ENCODE data around the gene HSPA4L.

Gene HSPA4L

DNA sequence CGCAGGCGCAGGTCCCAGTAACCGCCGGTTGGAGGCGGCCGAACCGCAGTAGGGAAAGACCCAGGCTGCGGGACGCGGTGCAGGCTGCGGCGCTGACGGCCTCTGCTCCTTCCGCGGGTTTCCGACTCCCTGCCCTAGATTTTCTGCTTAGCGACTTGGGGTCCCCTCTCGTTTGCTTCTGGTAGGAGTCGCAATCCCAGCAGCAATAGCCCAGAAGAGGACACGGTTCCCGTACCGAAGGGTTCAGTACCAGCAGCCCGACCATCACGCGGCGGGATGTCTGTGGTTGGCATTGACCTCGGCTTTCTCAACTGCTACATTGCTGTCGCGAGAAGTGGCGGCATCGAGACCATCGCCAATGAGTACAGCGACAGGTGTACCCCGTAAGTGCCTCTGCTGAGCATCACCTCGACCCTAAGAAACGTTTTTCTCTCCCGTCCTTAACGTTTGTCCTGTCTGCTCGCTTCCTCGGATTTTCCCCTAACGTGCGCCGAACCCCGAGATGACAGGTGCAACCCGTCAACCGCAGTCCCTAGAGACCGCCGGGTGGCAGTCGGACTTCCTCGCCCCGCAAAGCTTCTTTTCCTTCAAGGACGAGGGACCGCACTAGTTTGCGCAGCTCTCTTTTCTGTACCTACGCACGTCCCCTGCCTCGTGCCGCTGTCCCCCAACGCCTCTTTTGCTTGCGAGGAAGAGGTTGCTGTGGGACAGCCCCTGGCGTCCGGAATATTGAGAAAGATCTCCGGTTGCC lies at the start of gene HSPA4L:
Gene HSPA4L (plus strand): TSS at position 48 of the 751 bp plus-strand sequence. CDS start 229 bp downstream, at position 277.
- DNase-seq (ENCODE audit: low read depth): no peak

- no peak for DNase-seq (ENCODE audit: low read depth)
Measured at GRCh38 chr4:127732623-127733328, 49.3 kb upstream of the HSPA4L start.

- DNase-seq (ENCODE audit: low read depth): no peak
Measured at GRCh38 chr4:127734976-127735375, 47.1 kb upstream of the HSPA4L start.

GRCh38 chr4:127737295-127737694 lies 44.8 kb upstream of the HSPA4L start:
- no peak for DNase-seq (ENCODE audit: low read depth)

DNA sequence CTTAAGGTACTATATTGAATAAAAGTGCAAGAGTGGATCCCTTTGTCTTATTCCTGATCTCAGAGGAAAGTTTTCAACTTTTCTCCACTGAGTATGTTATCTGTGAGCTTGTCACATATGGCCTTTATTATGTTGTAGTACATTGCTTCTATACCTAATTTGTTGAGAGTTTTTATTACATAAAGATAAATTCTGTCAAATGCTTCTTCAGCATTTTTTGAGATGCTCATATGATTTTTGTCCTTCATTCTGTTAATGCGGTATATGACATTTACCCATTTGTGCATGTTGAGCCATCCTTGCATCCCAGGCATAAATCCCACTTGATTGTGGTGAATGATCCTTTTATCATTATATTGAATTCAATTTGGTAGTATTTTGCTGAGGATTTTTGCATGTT lies 40.9 kb upstream of the HSPA4L start:
- DNase-seq (ENCODE audit: low read depth): no peak

DNA sequence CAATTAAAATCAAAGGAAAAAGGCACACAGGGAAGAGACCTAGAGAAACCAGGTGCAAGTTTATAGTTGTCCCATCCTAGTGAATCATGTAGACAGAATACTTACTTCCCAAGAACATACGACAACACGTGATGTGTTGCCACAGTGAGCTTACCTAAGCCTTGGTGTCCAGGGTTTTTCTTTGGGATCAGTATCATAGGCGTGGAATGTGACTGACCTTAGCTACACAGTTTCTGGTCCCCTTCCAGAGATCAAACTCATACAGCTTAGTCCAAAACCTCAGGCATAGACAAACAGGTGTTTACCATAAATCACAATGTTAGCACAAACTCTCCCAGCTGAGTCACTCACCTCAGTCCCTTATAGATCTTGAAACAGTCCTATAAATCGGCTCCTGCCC lies 34.2 kb upstream of the HSPA4L start:
- DNase-seq (ENCODE audit: low read depth): no peak

DNA sequence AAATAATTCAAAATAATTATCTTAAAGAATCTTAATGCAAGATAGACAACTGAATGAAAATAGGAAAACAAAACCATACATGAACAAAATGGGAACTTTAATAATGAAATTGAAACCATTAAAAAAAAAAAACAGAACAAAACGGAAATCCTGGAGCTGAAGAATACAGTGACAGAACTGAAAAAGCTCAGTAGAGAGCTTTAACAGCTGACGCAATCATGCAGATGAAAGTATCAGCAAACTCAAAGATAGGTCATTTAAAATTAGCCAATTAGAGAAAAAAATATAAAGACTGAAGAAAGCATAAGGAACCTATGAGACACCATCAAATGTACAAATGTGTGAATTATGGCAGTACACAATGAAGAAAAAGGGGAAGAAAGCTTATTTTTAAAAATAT lies 33.2 kb upstream of the HSPA4L start:
- no peak for DNase-seq (ENCODE audit: low read depth)

GRCh38 chr4:127756906-127757305 lies 25.2 kb upstream of the HSPA4L start:
- no peak for DNase-seq (ENCODE audit: low read depth)

GRCh38 chr4:127759228-127759820 lies 22.8 kb upstream of the HSPA4L start:
- no peak for DNase-seq (ENCODE audit: low read depth)

DNA sequence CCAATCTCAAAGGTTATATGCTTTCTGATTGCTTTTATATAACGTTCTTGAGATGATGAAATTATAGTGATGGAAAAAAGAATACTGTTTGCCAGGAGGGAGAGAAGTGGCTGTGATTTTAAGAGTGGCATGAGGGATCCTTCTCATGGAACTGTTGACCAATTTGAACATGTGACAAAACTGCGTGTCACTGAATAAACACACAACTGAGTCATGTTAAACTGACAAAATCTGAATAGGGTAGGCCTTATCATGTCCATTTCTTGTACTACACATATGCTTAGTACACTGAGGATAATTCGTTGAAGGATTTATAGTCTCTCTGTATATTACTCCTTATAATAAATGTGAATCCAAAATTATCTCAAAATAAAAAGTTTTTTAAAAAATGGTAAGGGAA lies 22.2 kb upstream of the HSPA4L start:
- DNase-seq (ENCODE audit: low read depth): no peak

DNA sequence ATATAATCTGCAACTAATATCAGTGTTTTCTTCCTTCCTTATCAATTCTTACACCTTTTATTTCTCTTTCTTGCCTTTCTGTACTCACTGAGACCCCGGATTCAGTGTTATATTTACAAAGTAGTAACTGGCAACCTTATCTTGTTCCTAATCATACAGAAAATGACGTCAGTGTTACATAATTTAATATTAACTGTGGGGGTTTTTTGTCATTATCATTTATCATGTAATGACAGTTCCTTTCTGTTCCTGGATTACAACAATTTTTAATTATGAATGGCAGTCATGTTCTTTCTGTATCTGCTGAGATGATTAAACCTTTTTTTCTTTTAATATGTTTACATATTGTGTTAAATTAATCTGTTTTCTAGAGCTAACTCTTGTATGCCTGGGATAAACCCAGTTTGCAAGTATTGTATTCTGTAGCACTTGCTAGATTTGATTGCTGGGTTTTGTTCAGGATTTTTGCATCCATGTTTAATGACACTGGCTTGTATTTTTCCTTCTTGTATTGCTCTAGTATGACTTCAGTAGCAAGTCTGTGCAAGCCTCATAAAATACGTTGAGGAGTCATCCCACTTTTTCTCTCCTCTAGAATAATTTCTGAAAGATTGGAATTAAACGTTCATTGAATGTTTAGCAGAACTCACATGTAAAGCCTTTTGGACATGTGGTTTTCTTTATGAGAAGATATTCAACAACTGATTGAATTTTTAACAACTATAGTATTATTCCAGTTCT lies 10.4 kb upstream of the HSPA4L start:
- DNase-seq (ENCODE audit: low read depth): no peak

DNA sequence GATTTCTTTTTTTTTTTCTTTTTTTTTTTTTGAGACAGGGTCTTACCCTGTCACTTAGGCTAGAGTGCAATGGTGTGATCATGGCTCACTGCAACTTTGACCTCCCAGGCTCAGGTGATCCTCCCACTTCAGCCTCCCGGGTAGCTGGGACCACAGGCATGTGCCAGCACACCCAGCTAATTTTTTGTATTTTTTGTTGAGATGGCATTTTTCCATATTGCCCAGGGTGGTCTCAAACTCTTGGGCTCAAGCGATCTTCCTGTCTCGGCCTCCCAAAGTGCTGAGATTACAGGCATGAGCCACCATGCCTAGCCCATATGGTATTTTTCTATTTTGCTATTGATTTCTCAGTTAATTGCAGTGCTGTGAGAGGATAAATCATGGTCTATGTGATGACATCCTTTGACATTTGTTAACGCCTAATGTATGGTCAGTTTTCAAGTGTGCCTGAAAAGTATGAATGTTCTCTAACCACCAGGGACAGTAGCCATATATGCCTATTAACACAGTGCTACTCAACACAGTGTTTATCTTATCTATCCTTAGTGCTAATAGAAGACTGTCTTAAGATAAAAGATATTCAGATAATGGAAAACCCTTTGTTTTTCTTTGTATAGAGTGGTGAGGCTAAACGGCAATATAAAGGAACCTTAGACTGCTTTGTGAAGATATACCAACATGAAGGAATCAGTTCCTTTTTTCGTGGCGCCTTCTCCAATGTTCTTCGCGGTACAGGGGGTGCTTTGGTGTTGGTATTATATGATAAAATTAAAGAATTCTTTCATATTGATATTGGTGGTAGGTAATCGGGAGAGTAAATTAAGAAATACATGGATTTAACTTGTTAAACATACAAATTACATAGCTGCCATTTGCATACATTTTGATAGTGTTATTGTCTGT lies 9.1 kb upstream of the HSPA4L start:
- no peak for DNase-seq (ENCODE audit: low read depth)

GRCh38 chr4:127775843-127776242 lies 6.3 kb upstream of the HSPA4L start:
- no peak for DNase-seq (ENCODE audit: low read depth)

- DNase-seq (ENCODE audit: low read depth): no peak
Measured at GRCh38 chr4:127776620-127777019, 5.5 kb upstream of the HSPA4L start.

DNA sequence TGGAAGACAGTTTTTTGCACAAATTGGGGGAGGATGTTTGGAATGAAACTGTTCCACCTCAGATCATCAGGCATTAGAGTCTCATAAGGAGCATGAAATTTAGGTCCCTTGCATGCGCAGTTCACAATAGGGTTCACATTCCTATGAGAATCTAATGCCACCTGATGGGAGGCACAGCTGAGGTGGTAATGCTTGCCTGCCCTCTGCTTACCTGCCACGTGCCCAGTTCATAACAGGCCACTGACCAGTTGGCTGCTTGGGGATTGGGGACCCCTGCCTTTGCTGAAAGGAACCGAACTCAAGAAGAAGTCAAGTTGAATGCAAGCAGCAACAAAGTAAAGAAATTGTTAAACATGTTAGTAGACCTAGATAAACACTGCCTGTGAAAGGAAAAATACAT lies 4.6 kb upstream of the HSPA4L start:
- no peak for DNase-seq (ENCODE audit: low read depth)

- DNase-seq (ENCODE audit: low read depth): no peak
Measured at GRCh38 chr4:127778102-127778501, 4.0 kb upstream of the HSPA4L start.

GRCh38 chr4:127780598-127780997 lies 1.5 kb upstream of the HSPA4L start:
- no peak for DNase-seq (ENCODE audit: low read depth)

GRCh38 chr4:127781300-127782024 lies 660 bp upstream of the HSPA4L start:
- DNase-seq (ENCODE audit: low read depth): no peak

DNA sequence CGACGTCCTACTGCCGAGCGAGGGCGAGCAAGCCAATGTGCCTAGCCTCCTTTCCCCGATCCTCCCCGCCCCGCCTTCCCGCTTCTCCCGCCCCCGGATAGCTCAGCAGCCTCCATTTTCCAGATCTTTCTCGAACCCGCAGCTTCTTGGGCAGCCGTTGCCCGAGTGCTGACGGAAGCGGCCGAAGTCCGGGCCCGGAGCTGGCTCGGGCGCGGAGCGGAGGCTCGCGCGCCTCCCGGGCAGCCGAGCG lies 172 bp upstream of the HSPA4L start:
- DNase-seq (ENCODE audit: low read depth): no peak

GRCh38 chr4:127783026-127783769 lies 1.1 kb downstream of the HSPA4L start:
- no peak for DNase-seq (ENCODE audit: low read depth)

Data from T-helper 22 cell (primary cell).